Measurements from ENCODE around the gene FAM204A.

The FAM204A gene

DNA sequence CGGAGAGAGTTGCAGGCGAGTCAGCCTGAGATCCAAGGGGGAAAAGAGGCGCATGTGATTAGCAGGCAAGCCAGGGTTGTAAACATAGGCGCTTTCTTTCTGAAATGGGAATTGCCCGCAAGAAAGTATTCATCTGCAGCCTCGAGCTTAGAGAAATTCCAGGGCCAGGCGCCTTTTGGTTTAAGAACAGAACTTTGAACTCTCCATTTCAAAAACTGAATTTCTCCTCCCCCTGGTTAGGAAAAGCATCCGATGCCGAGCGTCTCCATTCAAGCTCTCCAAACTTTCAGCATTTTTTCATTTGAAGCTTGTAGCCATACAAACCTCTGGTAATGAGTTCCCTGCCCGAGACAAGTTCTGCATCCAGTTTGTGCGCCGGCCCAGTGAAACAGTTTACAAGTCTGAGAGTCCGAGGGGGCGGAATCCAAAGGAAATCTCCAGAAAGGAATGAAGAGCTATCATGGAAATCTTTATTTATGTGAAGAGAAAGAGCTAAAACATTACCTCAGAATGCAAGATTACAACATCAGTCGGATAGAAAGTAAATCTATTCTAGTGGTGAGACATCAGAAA lies 69.9 kb downstream of the FAM204A start:
- TF ChIP-seq, protein P1, sequence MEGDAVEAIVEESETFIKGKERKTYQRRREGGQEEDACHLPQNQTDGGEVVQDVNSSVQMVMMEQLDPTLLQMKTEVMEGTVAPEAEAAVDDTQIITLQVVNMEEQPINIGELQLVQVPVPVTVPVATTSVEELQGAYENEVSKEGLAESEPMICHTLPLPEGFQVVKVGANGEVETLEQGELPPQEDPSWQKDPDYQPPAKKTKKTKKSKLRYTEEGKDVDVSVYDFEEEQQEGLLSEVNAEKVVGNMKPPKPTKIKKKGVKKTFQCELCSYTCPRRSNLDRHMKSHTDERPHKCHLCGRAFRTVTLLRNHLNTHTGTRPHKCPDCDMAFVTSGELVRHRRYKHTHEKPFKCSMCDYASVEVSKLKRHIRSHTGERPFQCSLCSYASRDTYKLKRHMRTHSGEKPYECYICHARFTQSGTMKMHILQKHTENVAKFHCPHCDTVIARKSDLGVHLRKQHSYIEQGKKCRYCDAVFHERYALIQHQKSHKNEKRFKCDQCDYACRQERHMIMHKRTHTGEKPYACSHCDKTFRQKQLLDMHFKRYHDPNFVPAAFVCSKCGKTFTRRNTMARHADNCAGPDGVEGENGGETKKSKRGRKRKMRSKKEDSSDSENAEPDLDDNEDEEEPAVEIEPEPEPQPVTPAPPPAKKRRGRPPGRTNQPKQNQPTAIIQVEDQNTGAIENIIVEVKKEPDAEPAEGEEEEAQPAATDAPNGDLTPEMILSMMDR (IDR thresholded peaks at IDR 0.05; ENCODE audit: control extremely low read depth, extremely low read depth, low read depth, missing control alignments), result no peak
- DNase-seq (ENCODE audit: extremely low spot score), result no peak
- POLR2A ChIA-PET, result no interaction called here
- CTCF ChIA-PET, result interaction anchor here (1.1 to 2.0 kb wide), 3 partner anchors 8 to 30 kb away, joined by 3 to 5 read pairs (median 4); no protein-coding TSS in a partner anchor

DNA sequence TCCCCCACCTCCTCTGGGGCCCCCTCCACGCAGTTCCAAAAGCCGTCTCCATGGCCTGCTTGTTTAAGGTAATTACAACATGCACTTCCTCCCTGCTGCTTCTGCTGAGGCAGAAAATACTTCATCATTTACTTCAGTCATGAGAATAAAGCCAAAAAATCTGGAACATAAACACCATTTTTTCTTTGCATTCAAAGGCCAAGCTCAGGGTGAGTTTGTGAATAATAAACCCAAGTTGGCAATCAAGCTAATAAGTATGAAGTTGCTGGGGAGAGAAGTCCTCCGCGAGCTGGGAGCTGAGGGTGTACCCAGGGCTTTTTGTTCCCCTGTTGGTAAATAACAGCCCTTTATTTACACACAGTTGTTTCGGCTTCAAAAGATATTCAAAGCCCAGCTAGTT lies 70.5 kb downstream of the FAM204A start:
- TF ChIP-seq, protein P1 (IDR thresholded peaks at IDR 0.05; ENCODE audit: control extremely low read depth, extremely low read depth, low read depth, missing control alignments), result no peak
- CTCF ChIA-PET, result interaction anchor here (1.1 to 2.0 kb wide), 3 partner anchors 8 to 30 kb away, joined by 3 to 5 read pairs (median 4); no protein-coding TSS in a partner anchor
- no peak for DNase-seq (ENCODE audit: extremely low spot score)
- POLR2A ChIA-PET, result no interaction called here

DNA sequence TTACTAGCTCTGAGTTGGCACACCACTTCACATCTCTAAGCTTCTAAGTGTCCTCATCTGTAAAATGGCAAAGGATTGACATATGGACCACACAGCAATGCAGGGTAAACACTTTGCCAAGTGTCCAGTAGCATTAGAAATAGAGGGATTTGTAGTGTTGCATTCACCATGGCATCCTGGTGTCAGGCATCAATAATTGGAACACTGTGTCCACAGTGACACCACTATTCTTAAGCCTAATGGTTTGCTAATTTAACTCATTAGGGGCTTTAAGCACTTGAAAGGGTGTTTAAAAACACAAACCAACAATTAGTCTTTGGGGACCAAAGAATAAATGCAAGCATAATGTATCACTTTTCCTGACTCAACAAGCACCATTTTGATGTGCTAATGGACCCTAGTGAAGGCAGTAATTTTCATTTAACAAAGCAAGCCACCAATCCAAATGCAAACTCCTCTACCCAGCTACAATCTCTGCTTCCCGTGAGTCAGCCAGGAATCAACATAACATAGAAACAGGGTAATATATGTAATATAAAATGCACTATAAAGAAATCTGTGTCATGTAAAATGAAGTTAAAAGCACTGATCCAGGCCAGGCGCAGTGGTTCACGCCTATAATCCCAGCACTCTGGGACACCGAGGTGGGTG lies 75.9 kb downstream of the FAM204A start:
- CTCF ChIA-PET, result interaction anchor here (1.0 to 9.0 kb wide), 4 partner anchors 9 to 769 kb away, joined by 3 to 58 read pairs (median 3); no protein-coding TSS in a partner anchor

DNA sequence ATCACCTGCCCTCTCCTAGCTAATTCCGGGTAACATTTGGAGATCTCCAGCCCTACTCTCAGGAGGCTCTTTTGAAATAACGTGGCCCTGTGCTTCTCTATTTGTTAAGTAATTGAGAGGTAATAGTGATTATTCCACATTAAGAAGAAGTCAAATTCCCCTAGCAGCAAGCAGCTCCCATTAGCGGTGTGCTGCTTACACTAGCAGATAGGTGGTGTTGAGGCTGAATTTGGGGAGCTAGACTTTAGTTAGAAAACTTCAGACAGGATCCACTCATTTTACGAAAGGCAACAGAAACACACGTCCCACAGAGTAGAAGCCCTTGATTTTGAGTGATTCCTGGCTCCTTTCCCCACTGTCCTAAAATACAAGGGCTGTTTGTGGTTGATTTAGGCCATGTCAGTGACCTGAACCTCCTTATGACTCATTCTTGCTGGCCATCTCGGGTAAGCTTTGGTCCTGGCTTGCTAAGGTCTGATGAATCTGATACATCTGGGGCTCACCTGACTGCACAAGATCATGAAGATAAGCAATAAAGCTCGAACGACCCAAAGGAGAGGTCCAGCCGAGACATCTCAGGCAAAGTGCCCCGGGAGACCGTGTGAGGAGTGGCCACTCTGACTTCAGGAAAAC lies 77.2 kb downstream of the FAM204A start:
- TF ChIP-seq, protein P1 (IDR thresholded peaks at IDR 0.05; ENCODE audit: control extremely low read depth, extremely low read depth, low read depth, missing control alignments), result no peak
- no peak for DNase-seq (ENCODE audit: extremely low spot score)
- ChIA-PET CTCF (interaction anchor here (1.0 to 9.0 kb wide), 5 partner anchors 8 to 768 kb away, joined by 3 to 58 read pairs (median 3); no protein-coding TSS in a partner anchor), POLR2A (no interaction called here)

More for the DNA sequence above, 75.9 kb downstream of the FAM204A start:
- TF ChIP-seq, protein P1 (IDR thresholded peaks at IDR 0.05; ENCODE audit: control extremely low read depth, extremely low read depth, low read depth, missing control alignments), result no peak
- no peak for DNase-seq (ENCODE audit: extremely low spot score)
- POLR2A ChIA-PET, result no interaction called here

DNA sequence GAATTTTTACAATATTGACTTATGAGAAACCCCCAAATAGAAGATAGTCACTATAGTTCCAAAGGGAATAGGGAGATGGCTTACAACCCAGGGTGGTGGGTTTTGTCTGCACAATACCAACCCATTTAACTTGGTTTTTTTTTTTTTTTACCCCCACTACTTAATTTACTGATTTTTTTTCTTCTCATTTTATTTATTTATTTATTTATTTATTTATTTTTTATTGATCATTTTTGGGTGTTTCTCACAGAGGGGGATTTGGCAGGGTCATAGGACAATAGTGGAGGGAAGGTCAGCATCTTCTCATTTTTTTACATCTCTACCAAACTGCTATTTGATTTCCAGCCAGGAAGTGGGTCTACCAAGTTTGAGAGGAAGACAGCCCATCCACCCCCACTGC lies 77.9 kb downstream of the FAM204A start:
- no peak for DNase-seq (ENCODE audit: extremely low spot score)
- CTCF ChIA-PET, result interaction anchor here (1.1 to 9.0 kb wide), 2 partner anchors 23 to 767 kb away, joined by 3 to 58 read pairs; no protein-coding TSS in a partner anchor
- TF ChIP-seq, protein P1 (IDR thresholded peaks at IDR 0.05; ENCODE audit: control extremely low read depth, extremely low read depth, low read depth, missing control alignments), result no peak
- POLR2A ChIA-PET, result no interaction called here

DNA sequence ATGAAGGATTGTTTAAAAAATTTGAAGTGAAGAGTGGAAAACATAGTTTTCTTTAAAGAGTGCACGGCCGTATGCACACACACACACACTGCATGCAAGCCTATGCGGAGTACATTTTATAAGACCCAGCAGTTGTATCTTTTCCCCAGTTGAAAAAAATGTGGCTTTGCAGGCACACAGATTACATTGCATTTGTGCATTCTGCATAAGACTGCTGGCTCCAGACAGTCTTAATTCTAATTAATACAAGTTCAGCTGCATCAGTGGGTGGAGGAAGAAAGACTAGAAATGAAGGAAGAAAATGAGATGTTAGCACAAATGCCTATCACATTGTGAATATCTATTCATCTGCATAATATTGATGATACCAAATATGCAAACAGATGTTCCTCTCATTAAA lies 79.6 kb downstream of the FAM204A start:
- DNase-seq (ENCODE audit: extremely low spot score), result no peak
- TF ChIP-seq, protein P1 (IDR thresholded peaks at IDR 0.05; ENCODE audit: control extremely low read depth, extremely low read depth, low read depth, missing control alignments), result no peak

More for the DNA sequence above, 79.6 kb downstream of the FAM204A start:
- ChIA-PET POLR2A (no interaction called here), CTCF (interaction anchor here (9.0 kb wide), 1 partner anchor 765 kb away, joined by 58 read pairs; no protein-coding TSS in a partner anchor)

Measured in GM10248 (cell line).